Ishikawa (cell line): ENCODE results near the gene VIPR2.

Experiments
- CEBPB ChIP-seq: IDR thresholded peaks from 2 replicates; pipeline ENCODE4 v1.6.1; 2012
- CREB1 ChIP-seq: IDR thresholded peaks from 2 replicates; pipeline ENCODE4 v1.6.1; 2012; ENCODE audit warnings: low read depth
- EGR1 ChIP-seq: IDR thresholded peaks from 2 replicates; pipeline ENCODE4 v1.6.1; 2012
- EP300 ChIP-seq: IDR thresholded peaks from 2 replicates; pipeline ENCODE4 v1.6.1; 2012; ENCODE audit warnings: borderline replicate concordance
- FOXM1 ChIP-seq: IDR thresholded peaks from 2 replicates; pipeline ENCODE4 v1.6.1; 2012; ENCODE audit warnings: low read depth, borderline replicate concordance
- NFIC ChIP-seq: IDR thresholded peaks from 2 replicates; pipeline ENCODE4 v1.6.1; 2012
- RAD21 ChIP-seq: IDR thresholded peaks from 2 replicates; pipeline ENCODE4 v1.6.1; 2012; ENCODE audit warnings: low read depth
- TAF1 ChIP-seq: IDR thresholded peaks from 2 replicates; pipeline ENCODE4 v1.6.1; 2012; ENCODE audit warnings: low read depth, mild to moderate bottlenecking
- TCF12 ChIP-seq: IDR thresholded peaks from 2 replicates; pipeline ENCODE4 v1.6.1; 2012; ENCODE audit warnings: low read depth
- TEAD4 ChIP-seq: IDR thresholded peaks from 2 replicates; pipeline ENCODE4 v1.6.1; 2012
- YY1 ChIP-seq: IDR thresholded peaks from 2 replicates; pipeline ENCODE4 v1.6.1; 2012; ENCODE audit warnings: low read depth
- ZBTB7A ChIP-seq: IDR thresholded peaks from 2 replicates; pipeline ENCODE4 v1.6.1; 2012; ENCODE audit warnings: low read depth
- TF ChIP-seq, protein P1 (sequence below): IDR thresholded peaks from 2 replicates; pipeline ENCODE4 v1.6.1; 2012
- TF ChIP-seq, protein P2 (sequence below): IDR thresholded peaks from 2 replicates; pipeline ENCODE4 v1.6.1; 2012
- TF ChIP-seq, protein P3 (sequence below): IDR thresholded peaks from 2 replicates; pipeline ENCODE4 v1.6.1; 2012; ENCODE audit warnings: low read depth, mild to moderate bottlenecking

VIPR2 gene

DNA sequence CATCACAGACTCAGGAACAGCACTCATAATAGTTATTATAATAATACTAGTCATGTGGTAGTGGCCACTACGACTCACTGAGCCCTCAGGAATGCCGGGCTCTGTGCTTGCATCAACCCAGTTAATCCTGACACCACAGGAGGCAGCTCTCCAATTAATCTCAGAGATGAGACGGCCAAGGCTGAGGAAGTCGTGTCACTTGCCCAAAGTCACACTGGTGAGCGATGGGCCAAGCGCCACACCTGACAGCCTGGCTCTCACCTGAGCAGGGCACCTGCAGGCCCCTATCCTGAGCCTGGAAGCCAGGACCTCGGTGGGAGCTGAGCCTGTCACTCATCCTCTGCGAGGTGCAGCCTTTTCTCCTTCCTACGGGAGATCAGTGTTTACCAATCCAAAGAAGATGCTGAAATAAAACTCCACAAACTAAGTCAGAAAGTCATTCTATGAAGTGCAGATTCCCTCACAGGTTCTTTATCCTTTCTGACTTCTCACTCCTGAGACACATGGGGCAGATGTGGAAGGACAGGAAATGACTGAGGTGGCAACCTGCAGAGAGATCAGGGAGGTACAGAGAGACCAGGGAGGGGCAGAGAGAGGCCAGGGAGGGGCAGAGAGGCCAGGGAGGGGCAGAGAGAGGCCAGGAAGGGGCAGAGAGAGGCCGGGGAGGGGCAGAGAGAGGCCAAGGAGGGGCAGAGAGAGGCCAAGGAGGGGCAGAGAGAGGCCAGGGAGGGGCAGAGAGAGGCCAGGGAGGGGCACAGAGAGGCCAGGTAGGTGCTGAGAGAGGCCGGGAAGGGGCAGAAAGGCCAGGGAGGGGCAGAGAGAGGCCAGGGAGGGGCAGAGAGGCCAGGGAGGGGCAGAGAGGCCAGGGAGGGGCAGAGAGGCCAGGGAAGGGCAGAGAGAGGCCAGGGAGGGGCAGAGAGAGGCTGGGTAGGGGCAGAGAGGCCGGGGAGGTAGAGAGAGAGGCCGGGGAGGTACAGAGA is 38.5 kb downstream of the VIPR2 start:
- TF ChIP-seq, protein P1, sequence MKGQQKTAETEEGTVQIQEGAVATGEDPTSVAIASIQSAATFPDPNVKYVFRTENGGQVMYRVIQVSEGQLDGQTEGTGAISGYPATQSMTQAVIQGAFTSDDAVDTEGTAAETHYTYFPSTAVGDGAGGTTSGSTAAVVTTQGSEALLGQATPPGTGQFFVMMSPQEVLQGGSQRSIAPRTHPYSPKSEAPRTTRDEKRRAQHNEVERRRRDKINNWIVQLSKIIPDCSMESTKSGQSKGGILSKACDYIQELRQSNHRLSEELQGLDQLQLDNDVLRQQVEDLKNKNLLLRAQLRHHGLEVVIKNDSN, result no peak
- no peak for TF ChIP-seq RAD21
- TF ChIP-seq FOXM1, result no peak
- TF ChIP-seq, protein P2, sequence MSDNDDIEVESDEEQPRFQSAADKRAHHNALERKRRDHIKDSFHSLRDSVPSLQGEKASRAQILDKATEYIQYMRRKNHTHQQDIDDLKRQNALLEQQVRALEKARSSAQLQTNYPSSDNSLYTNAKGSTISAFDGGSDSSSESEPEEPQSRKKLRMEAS, result no peak
- TF ChIP-seq CEBPB, result no peak
- no peak for TF ChIP-seq CREB1
- TF ChIP-seq ZBTB7A, result no peak
- no peak for TF ChIP-seq EP300
- no peak for TF ChIP-seq NFIC
- TF ChIP-seq TEAD4, result no peak
- TF ChIP-seq TAF1, result no peak
- no peak for TF ChIP-seq YY1
- no peak for TF ChIP-seq EGR1
- no peak for TF ChIP-seq TCF12
- TF ChIP-seq, protein P3, sequence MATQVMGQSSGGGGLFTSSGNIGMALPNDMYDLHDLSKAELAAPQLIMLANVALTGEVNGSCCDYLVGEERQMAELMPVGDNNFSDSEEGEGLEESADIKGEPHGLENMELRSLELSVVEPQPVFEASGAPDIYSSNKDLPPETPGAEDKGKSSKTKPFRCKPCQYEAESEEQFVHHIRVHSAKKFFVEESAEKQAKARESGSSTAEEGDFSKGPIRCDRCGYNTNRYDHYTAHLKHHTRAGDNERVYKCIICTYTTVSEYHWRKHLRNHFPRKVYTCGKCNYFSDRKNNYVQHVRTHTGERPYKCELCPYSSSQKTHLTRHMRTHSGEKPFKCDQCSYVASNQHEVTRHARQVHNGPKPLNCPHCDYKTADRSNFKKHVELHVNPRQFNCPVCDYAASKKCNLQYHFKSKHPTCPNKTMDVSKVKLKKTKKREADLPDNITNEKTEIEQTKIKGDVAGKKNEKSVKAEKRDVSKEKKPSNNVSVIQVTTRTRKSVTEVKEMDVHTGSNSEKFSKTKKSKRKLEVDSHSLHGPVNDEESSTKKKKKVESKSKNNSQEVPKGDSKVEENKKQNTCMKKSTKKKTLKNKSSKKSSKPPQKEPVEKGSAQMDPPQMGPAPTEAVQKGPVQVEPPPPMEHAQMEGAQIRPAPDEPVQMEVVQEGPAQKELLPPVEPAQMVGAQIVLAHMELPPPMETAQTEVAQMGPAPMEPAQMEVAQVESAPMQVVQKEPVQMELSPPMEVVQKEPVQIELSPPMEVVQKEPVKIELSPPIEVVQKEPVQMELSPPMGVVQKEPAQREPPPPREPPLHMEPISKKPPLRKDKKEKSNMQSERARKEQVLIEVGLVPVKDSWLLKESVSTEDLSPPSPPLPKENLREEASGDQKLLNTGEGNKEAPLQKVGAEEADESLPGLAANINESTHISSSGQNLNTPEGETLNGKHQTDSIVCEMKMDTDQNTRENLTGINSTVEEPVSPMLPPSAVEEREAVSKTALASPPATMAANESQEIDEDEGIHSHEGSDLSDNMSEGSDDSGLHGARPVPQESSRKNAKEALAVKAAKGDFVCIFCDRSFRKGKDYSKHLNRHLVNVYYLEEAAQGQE, result no peak

DNA sequence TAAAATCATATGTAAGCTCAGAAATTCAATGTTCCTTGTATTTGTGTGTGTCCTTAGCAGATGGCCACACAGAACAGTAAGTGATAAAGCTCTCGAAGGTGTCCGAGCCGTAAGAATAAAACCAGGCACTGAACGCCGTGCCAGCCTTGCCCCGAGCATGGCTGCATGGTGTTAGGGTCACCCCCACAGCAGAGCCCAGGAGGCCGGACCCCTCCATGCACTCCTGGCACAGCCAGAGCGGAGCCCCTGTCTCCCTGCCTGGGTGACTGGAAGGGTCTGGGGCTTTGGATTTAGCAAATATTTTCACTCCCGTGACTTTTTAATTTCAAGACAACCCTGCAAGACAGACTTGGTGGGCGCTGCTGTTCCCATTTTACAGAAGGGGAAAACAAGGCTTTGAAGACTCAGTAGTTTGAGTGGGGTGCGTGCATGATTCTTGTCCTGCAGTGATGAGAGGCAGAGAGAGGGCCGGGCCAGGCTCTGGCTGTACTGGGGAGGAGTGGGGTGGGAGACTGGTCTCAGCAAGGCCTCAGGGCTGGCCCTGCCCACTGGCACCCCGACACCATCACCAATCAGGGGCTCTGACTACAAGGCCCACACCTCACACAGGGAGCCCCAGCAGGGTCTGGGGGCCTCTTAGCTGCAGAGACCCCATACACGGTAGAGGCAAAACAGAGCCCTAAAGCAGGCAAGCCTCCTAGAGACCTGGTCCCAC is 39.4 kb downstream of the VIPR2 start:
- TF ChIP-seq, protein P1, result no peak
- no peak for TF ChIP-seq EGR1
- TF ChIP-seq, protein P2, result no peak

DNA sequence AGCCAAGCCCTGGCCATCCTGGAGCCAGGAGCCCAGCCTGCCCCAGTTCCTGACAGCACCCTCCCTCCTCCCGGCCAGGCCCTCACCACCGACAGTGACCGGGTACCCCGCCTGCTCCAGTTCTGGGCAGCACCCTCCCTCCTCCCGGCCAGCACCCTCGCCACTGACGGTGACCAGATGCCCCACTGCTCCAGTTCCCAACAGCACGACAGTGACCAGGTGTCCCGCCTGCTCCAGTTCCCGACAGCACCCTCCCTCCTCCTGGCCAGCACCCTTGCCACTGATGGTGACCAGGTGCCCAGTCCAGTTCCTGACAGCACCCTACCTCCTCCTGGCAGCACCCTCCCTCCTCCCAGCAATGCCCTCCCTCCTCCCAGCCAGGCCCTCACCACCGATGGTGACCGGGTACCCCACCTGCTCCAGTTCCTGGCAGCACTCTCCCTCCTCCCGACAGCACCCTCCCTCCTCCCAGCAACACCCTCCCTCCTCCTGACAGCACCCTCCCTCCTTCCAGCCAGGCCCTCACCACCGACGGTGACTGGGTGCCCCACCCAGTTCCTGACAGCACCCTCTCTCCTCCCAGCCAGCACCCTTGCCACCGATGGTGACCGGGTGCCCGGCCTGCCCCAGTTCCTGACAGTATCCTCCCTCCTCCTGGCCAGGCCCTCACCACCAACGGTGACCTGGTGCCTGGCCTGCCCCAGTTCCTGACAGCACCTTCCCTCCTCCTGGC is 40.3 kb downstream of the VIPR2 start:
- no peak for TF ChIP-seq ZBTB7A

DNA sequence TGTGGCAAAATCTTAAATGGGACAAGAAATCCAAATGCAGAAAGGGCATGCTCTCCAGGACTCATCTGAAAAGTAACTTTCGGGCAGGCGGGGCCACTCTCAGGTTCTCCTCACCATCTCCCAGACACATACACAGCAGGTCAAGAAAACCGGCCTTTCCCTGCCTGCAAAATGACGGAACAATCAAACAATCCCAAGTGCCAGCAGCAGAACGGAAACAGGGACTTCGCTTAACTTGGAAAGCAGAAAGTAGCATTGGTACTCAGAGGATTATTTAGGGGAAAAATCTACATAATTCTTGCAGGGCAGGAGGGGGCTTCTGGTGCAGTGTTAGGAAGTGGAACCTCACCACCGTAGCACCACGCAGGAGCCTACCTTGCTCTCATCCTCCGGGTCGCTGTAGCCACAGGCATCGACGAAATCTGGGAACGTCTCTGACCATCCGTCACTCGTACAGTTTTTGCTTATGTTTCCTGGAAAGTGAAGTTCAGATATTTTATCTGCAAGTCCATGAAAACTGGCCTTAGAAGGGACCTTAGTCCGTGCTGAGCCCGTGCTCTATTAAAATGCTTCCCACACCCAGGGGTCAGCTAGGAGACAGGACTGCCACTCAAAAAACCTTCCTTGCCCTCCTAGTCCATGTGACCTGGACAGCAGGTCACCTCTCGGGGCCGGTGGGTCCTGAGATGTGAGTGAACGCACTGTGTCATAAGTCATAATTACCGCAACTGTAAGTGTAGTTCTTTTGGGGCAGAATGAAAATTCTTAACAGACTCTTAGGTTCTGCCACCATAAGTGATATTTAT is 41.1 kb downstream of the VIPR2 start:
- TF ChIP-seq CREB1 (no peak), NFIC (no peak), TAF1 (no peak), TCF12 (no peak), FOXM1 (no peak), TEAD4 (no peak)
- TF ChIP-seq, protein P3, result no peak
- TF ChIP-seq, protein P1, result no peak
